ENCODE results near the gene ID4. TPM values are rescaled to one million over a fixed set of nuclear protein-coding genes. Genes with fewer than 3 reads are reported as not detected.

Gene ID4
- total and polyA plus RNA-seq, 8 donors, result 27.5 to 55.7 (median 41.9) TPM

- no peak overlapping the region for H3K4me3 ChIP-seq
- H3K36me3 ChIP-seq, result no peaks in the 10 kb centered on the region
- intact Hi-C loops (cut with DNase I), result no loop called here
- H3K27me3 ChIP-seq, result peaks cover 4 to 42% of the 10 kb centered on the region in 2 donors
- ATAC-seq (no peak), DNase-seq (peak in 1 of 4 donors; percentile 49)
- no peak for TF ChIP-seq CTCF (IDR thresholded peaks at IDR 0.05)
- no peak overlapping the region for H3K27ac ChIP-seq
- H3K9me3 ChIP-seq, result no peaks in the 10 kb centered on the region
- peaks cover 0 to 4% of the 10 kb centered on the region in 2 donors for H3K4me1 ChIP-seq
Measured at GRCh38 chr6:19844689-19845088, 7.5 kb downstream of the ID4 start.

- no peak for TF ChIP-seq CTCF (IDR thresholded peaks at IDR 0.05)
- Histone ChIP-seq H3K36me3 (no peaks in the 10 kb centered on the region), H3K9me3 (no peaks in the 10 kb centered on the region), H3K27ac (no peak overlapping the region), H3K27me3 (peaks cover 0 to 34% of the 10 kb centered on the region in 2 donors), H3K4me1 (peaks cover 0 to 4% of the 10 kb centered on the region in 2 donors), H3K4me3 (no peak overlapping the region)
- ATAC-seq (no peak), DNase-seq (no peak)
- intact Hi-C loops (cut with DNase I), result no loop called here
Measured at GRCh38 chr6:19845266-19846041, 8.3 kb downstream of the ID4 start.

GRCh38 chr6:19848465-19849029 lies 11.4 kb downstream of the ID4 start:
- no peak for TF ChIP-seq CTCF (IDR thresholded peaks at IDR 0.05)
- intact Hi-C loops (cut with DNase I), result no loop called here
- ATAC-seq, result peak; percentile 19
- H3K27me3 ChIP-seq, result peaks cover 0 to 7% of the 10 kb centered on the region in 2 donors
- no peaks in the 10 kb centered on the region for H3K36me3 ChIP-seq
- peaks cover 0 to 5% of the 10 kb centered on the region in 2 donors for H3K4me1 ChIP-seq
- DNase-seq, result no peak
- H3K27ac ChIP-seq, result no peak overlapping the region
- H3K4me3 ChIP-seq, result no peak overlapping the region
- H3K9me3 ChIP-seq, result no peaks in the 10 kb centered on the region

GRCh38 chr6:19849196-19849595 lies 12.0 kb downstream of the ID4 start:
- no peak overlapping the region for H3K27ac ChIP-seq
- intact Hi-C loops (cut with DNase I), result no loop called here
- peaks cover 0 to under 1% of the 10 kb centered on the region in 2 donors for H3K27me3 ChIP-seq
- peaks cover 0 to 5% of the 10 kb centered on the region in 2 donors for H3K4me1 ChIP-seq
- no peaks in the 10 kb centered on the region for H3K9me3 ChIP-seq
- H3K4me3 ChIP-seq, result no peak overlapping the region
- ATAC-seq (no peak), DNase-seq (no peak)
- TF ChIP-seq CTCF (IDR thresholded peaks at IDR 0.05), result no peak
- H3K36me3 ChIP-seq, result no peaks in the 10 kb centered on the region

- ATAC-seq (no peak), DNase-seq (no peak)
- no peaks in the 10 kb centered on the region for H3K27me3 ChIP-seq
- H3K27ac ChIP-seq, result no peak overlapping the region
- TF ChIP-seq CTCF (IDR thresholded peaks at IDR 0.05), result no peak
- no peaks in the 10 kb centered on the region for H3K9me3 ChIP-seq
- H3K36me3 ChIP-seq, result no peaks in the 10 kb centered on the region
- H3K4me1 ChIP-seq, result peaks cover 0 to 5% of the 10 kb centered on the region in 2 donors
- intact Hi-C loops (cut with DNase I), result no loop called here
- no peak overlapping the region for H3K4me3 ChIP-seq
Measured at GRCh38 chr6:19849755-19850154, 12.6 kb downstream of the ID4 start.
